Vagina (tissue), 2 donors: ENCODE results near the gene HSD17B14. TPM values are rescaled to one million over a fixed set of nuclear protein-coding genes. Genes with fewer than 3 reads are reported as not detected.

Experiments used
- DNase-seq, 2 donors: peaks; one replicate each; pipeline ENCODE4 v3.0.0-alpha.2; 2017; ENCODE audit errors: extremely low spot score in 2 of 2
- H3K27ac ChIP-seq: fragments of 200-600 bp; sonication (generic); one replicate; pipeline ENCODE4 v1.5.1; 2019
- H3K27me3 ChIP-seq: fragments of 200-600 bp; sonication (generic); one replicate; pipeline ENCODE4 v1.5.1; 2019
- H3K36me3 ChIP-seq, 2 donors: fragments of 200-600 bp; sonication (generic); one replicate each; pipeline ENCODE4 v1.5.1; 2017 to 2019
- H3K4me1 ChIP-seq: fragments of 200-600 bp; sonication (generic); one replicate; pipeline ENCODE4 v1.5.1; 2019
- H3K4me3 ChIP-seq, 2 donors: fragments of 200-600 bp; sonication (generic); 1 replicate in 1 of 2; 2 replicates in 1 of 2; pipeline ENCODE4 v1.5.1; 2016 to 2019
- H3K9me3 ChIP-seq: fragments of 200-600 bp; sonication (generic); one replicate; pipeline ENCODE4 v1.5.1; 2019
- CTCF ChIP-seq, 3 experiments: fragments of 450-650 bp in 2 of 3; fragments of 200-600 bp in 1 of 3; sonication (generic) in 1 of 3; IDR thresholded peaks; one replicate each; pipeline ENCODE4 v1.5.1; 2017 to 2019; ENCODE audit warnings: antibody characterized with exemption in 3 of 3, mild to moderate bottlenecking in 2 of 3, moderate library complexity in 2 of 3
- POLR2A ChIP-seq, 2 donors: fragments of 450-650 bp; IDR thresholded peaks; one replicate each; pipeline ENCODE4 v1.6.1; 2017; ENCODE audit warnings: antibody characterized with exemption in 2 of 2, mild to moderate bottlenecking in 2 of 2, moderate library complexity in 2 of 2
- POLR2AphosphoS5 ChIP-seq, 2 donors: sonication (generic); formaldehyde crosslinking; IDR thresholded peaks; one replicate each; pipeline ENCODE4 v1.9.0; 2017; ENCODE audit warnings: antibody characterized with exemption in 2 of 2, mild to moderate bottlenecking in 2 of 2, low read depth in 1 of 2; ENCODE audit not compliant: insufficient read depth in 1 of 2
- intact Hi-C: fragments of 100-400 bp; cut with DNase I; formaldehyde crosslinking; loops from one replicate; pipeline ENCODE4 v1.15.1; 2023
- total RNA-seq: library from RNA; depleted of rRNA; stranded (reverse); fragments of >200 nt; gene quantifications from one replicate; pipeline ENCODE4 v1.2.3, GENCODE V29; 2016

Gene HSD17B14
- total RNA-seq, 1 donor from 2014 or later = 19.2 TPM

- no peak overlapping the region for H3K4me3 ChIP-seq
- intact Hi-C loops = loop anchor here (5.0 kb wide), 1 partner anchor 132 kb away; the partner anchor contains the start of gene CA11
- H3K36me3 ChIP-seq = no peaks in the 10 kb centered on the region
- no peaks in the 10 kb centered on the region for H3K27me3 ChIP-seq
- H3K9me3 ChIP-seq = no peaks in the 10 kb centered on the region
- H3K27ac ChIP-seq = no peak overlapping the region
- DNase-seq = no peak
- no peak for TF ChIP-seq CTCF (IDR thresholded peaks at IDR 0.05)
- no peak for TF ChIP-seq POLR2AphosphoS5 (IDR thresholded peaks at IDR 0.05; ENCODE audit: insufficient read depth in 1 of 2, low read depth in 1 of 2)
- no peak for TF ChIP-seq POLR2A (IDR thresholded peaks at IDR 0.05)
- peaks cover 22% of the 10 kb centered on the region for H3K4me1 ChIP-seq
These were observed 56.7 kb downstream of the HSD17B14 start for GRCh38 chr19:48779636-48780035.

GRCh38 chr19:48777720-48778119 is 58.6 kb downstream of the HSD17B14 start:
- Histone ChIP-seq H3K27ac (no peak overlapping the region), H3K36me3 (no peaks in the 10 kb centered on the region), H3K4me3 (no peak overlapping the region), H3K27me3 (no peaks in the 10 kb centered on the region), H3K9me3 (no peaks in the 10 kb centered on the region), H3K4me1 (peaks cover 20% of the 10 kb centered on the region)
- no peak for DNase-seq
- intact Hi-C loops = no loop called here
- TF ChIP-seq CTCF (IDR thresholded peaks at IDR 0.05) (no peak), POLR2A (IDR thresholded peaks at IDR 0.05) (no peak), POLR2AphosphoS5 (IDR thresholded peaks at IDR 0.05; ENCODE audit: insufficient read depth in 1 of 2, low read depth in 1 of 2) (no peak)

GRCh38 chr19:48777139-48777538 is 59.2 kb downstream of the HSD17B14 start:
- no peak for DNase-seq
- Histone ChIP-seq H3K4me3 (no peak overlapping the region), H3K27ac (no peak overlapping the region), H3K27me3 (no peaks in the 10 kb centered on the region), H3K9me3 (no peaks in the 10 kb centered on the region), H3K4me1 (peaks cover 17% of the 10 kb centered on the region), H3K36me3 (no peaks in the 10 kb centered on the region)
- TF ChIP-seq POLR2AphosphoS5 (IDR thresholded peaks at IDR 0.05; ENCODE audit: insufficient read depth in 1 of 2, low read depth in 1 of 2) (no peak), CTCF (IDR thresholded peaks at IDR 0.05) (no peak), POLR2A (IDR thresholded peaks at IDR 0.05) (no peak)
- intact Hi-C loops = no loop called here

- Histone ChIP-seq H3K36me3 (no peaks in the 10 kb centered on the region), H3K4me3 (no peak overlapping the region), H3K9me3 (no peaks in the 10 kb centered on the region), H3K4me1 (no peaks in the 10 kb centered on the region), H3K27me3 (no peaks in the 10 kb centered on the region), H3K27ac (no peak overlapping the region)
- no peak for DNase-seq
- intact Hi-C loops = no loop called here
- TF ChIP-seq POLR2A (IDR thresholded peaks at IDR 0.05) = no peak
- no peak for TF ChIP-seq POLR2AphosphoS5 (IDR thresholded peaks at IDR 0.05; ENCODE audit: insufficient read depth in 1 of 2, low read depth in 1 of 2)
- no peak for TF ChIP-seq CTCF (IDR thresholded peaks at IDR 0.05)
These were observed 63.8 kb downstream of the HSD17B14 start for GRCh38 chr19:48772503-48772953.

GRCh38 chr19:48770734-48771472 is 65.4 kb downstream of the HSD17B14 start:
- TF ChIP-seq POLR2A (IDR thresholded peaks at IDR 0.05) (no peak), POLR2AphosphoS5 (IDR thresholded peaks at IDR 0.05; ENCODE audit: insufficient read depth in 1 of 2, low read depth in 1 of 2) (peak; percentile 21 to 59)
- intact Hi-C loops = no loop called here
- H3K27me3 ChIP-seq = no peaks in the 10 kb centered on the region
- H3K4me3 ChIP-seq = no peak overlapping the region
- H3K9me3 ChIP-seq = no peaks in the 10 kb centered on the region
- DNase-seq = no peak
- peak overlapping the region; percentile 5 for H3K27ac ChIP-seq
- H3K36me3 ChIP-seq = no peaks in the 10 kb centered on the region
- H3K4me1 ChIP-seq = no peaks in the 10 kb centered on the region
